HepG2 (cell line): ENCODE measurements around the gene ZNF618.

Experiments used
- CTCF ChIP-seq: sonication (generic); formaldehyde crosslinking; IDR thresholded peaks from 2 replicates; pipeline ENCODE4 v1.5.0; 2020; ENCODE audit warnings: mild to moderate bottlenecking, missing genetic modification reagents, moderate library complexity
- DDIT3 ChIP-seq: sonication (generic); formaldehyde crosslinking; IDR thresholded peaks from 2 replicates; pipeline ENCODE4 v1.4.0; 2020; ENCODE audit warnings: mild to moderate bottlenecking, missing genetic modification reagents
- NFE2L1 ChIP-seq: sonication (generic); formaldehyde crosslinking; IDR thresholded peaks from 2 replicates; pipeline ENCODE4 v1.4.0; 2020; ENCODE audit warnings: missing genetic modification reagents, mild to moderate bottlenecking, borderline replicate concordance
- PCBP2 ChIP-seq: fragments of 200-400 bp; formaldehyde crosslinking; optimal IDR thresholded peaks from 2 replicates; pipeline ENCODE3; 2018; ENCODE audit warnings: low read length, low read depth; ENCODE audit not compliant: poor library complexity, severe bottlenecking
- PHF20 ChIP-seq: sonication (generic); formaldehyde crosslinking; IDR thresholded peaks from 2 replicates; pipeline ENCODE4 v1.5.0; 2020; ENCODE audit warnings: mild to moderate bottlenecking, missing genetic modification reagents
- POLR2A ChIP-seq, 2 experiments: IDR thresholded peaks; 2 replicates each; pipeline ENCODE4 v1.6.1; 2011; ENCODE audit warnings: low read depth in 2 of 2, low read length in 2 of 2, mild to moderate bottlenecking in 1 of 2, moderate library complexity in 1 of 2; ENCODE audit not compliant: insufficient read depth in 1 of 2
- TAF15 ChIP-seq: fragments of 200-400 bp; formaldehyde crosslinking; IDR thresholded peaks from one replicate; pipeline ENCODE4 v1.6.1; 2018; ENCODE audit warnings: mild to moderate bottlenecking, low read depth, low read length; ENCODE audit not compliant: poor library complexity, severe bottlenecking
- ZBTB7A ChIP-seq: sonication (generic); formaldehyde crosslinking; IDR thresholded peaks from 2 replicates; pipeline ENCODE4 v1.8.0; 2022; ENCODE audit warnings: mild to moderate bottlenecking, missing genetic modification reagents
- ZNF605 ChIP-seq: sonication (generic); formaldehyde crosslinking; IDR thresholded peaks from 2 replicates; pipeline ENCODE4 v1.8.0; 2022; ENCODE audit warnings: mild to moderate bottlenecking, missing genetic modification reagents
- TF ChIP-seq, protein P1 (sequence below): sonication (generic); formaldehyde crosslinking; IDR thresholded peaks from 2 replicates; pipeline ENCODE4 v1.8.1; 2023; ENCODE audit warnings: missing genetic modification reagents, inconsistent platforms, borderline replicate concordance
- TF ChIP-seq, protein P2 (sequence below), 2 experiments: IDR thresholded peaks; 2 replicates each; pipeline ENCODE4 v1.6.1; 2011 to 2012; ENCODE audit warnings: low read length in 2 of 2, borderline replicate concordance in 1 of 2, low read depth in 1 of 2, mild to moderate bottlenecking in 1 of 2, moderate library complexity in 1 of 2
- TF ChIP-seq, protein P3 (sequence below): sonication (generic); formaldehyde crosslinking; IDR thresholded peaks from 2 replicates; pipeline ENCODE4 v1.4.0; 2020; ENCODE audit warnings: mild to moderate bottlenecking, missing genetic modification reagents

DNA sequence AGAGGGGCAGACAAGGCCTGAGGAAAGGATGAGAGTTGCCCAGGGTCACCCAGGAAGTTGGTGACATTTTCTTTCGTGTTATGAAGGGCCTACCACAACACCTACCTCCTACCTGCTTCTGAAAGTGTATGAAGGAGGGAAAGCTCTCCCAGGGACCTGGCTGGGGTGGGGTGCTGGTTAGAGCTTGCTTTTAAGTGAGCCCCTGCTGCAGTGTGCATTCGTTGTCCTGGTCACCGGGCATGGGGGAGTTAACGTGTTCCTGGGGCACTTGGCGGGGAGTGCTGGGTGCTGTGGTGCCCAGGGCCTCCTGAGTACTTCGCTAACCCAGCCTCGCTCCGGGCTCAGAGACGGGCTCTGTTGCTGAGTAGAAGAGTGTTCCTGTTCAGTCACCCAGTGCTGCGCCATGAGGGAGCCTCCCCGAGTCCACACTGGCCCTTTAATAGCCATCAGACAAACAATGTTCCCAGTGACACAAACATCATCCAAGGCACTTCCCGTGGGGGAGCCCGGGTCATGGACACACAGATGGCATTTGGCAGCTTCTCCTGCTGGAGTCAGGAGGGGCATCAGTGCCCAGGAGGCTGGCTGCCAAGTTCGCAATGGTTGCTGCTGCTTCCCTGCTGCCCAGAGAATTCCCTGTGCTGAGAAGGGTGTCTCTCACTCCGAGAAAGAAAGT, 116.3 kb downstream of the ZNF618 start:
- TF ChIP-seq TAF15, result no peak
- TF ChIP-seq PCBP2, result no peak
- no peak for TF ChIP-seq CTCF (CRISPR knock-in tag)
- TF ChIP-seq, protein P1, sequence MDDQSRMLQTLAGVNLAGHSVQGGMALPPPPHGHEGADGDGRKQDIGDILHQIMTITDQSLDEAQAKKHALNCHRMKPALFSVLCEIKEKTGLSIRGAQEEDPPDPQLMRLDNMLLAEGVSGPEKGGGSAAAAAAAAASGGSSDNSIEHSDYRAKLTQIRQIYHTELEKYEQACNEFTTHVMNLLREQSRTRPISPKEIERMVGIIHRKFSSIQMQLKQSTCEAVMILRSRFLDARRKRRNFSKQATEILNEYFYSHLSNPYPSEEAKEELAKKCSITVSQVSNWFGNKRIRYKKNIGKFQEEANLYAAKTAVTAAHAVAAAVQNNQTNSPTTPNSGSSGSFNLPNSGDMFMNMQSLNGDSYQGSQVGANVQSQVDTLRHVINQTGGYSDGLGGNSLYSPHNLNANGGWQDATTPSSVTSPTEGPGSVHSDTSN (CRISPR knock-in tag), result no peak
- no peak for TF ChIP-seq PHF20 (CRISPR knock-in tag)
- TF ChIP-seq ZBTB7A, result no peak
- TF ChIP-seq POLR2A (IDR thresholded peaks at IDR 0.05; ENCODE audit: insufficient read depth in 1 of 2, low read depth in 2 of 2, low read length in 2 of 2), result no peak
- TF ChIP-seq, protein P2, sequence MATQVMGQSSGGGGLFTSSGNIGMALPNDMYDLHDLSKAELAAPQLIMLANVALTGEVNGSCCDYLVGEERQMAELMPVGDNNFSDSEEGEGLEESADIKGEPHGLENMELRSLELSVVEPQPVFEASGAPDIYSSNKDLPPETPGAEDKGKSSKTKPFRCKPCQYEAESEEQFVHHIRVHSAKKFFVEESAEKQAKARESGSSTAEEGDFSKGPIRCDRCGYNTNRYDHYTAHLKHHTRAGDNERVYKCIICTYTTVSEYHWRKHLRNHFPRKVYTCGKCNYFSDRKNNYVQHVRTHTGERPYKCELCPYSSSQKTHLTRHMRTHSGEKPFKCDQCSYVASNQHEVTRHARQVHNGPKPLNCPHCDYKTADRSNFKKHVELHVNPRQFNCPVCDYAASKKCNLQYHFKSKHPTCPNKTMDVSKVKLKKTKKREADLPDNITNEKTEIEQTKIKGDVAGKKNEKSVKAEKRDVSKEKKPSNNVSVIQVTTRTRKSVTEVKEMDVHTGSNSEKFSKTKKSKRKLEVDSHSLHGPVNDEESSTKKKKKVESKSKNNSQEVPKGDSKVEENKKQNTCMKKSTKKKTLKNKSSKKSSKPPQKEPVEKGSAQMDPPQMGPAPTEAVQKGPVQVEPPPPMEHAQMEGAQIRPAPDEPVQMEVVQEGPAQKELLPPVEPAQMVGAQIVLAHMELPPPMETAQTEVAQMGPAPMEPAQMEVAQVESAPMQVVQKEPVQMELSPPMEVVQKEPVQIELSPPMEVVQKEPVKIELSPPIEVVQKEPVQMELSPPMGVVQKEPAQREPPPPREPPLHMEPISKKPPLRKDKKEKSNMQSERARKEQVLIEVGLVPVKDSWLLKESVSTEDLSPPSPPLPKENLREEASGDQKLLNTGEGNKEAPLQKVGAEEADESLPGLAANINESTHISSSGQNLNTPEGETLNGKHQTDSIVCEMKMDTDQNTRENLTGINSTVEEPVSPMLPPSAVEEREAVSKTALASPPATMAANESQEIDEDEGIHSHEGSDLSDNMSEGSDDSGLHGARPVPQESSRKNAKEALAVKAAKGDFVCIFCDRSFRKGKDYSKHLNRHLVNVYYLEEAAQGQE (IDR thresholded peaks at IDR 0.05; ENCODE audit: borderline replicate concordance in 1 of 2, low read depth in 1 of 2, low read length in 2 of 2), result no peak
- no peak for TF ChIP-seq DDIT3 (CRISPR knock-in tag)
- TF ChIP-seq, protein P3, sequence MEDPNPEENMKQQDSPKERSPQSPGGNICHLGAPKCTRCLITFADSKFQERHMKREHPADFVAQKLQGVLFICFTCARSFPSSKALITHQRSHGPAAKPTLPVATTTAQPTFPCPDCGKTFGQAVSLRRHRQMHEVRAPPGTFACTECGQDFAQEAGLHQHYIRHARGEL (CRISPR knock-in tag), result no peak
- no peak for TF ChIP-seq ZNF605 (CRISPR knock-in tag)
- no peak for TF ChIP-seq NFE2L1 (CRISPR knock-in tag)
